GM12873 (cell line): ENCODE data around the gene BICD2.

Experiments used
- TF ChIP-seq, protein P1 (sequence below): IDR thresholded peaks from 2 replicates; pipeline ENCODE4 v1.5.1; 2012; ENCODE audit warnings: low read depth, mild to moderate bottlenecking, moderate library complexity, low read length, control low read depth; ENCODE audit not compliant: insufficient read depth; ENCODE audit errors: missing control alignments

The BICD2 gene

GRCh38 chr9:92775466-92775865 lies 10.8 kb upstream of the BICD2 start:
- TF ChIP-seq, protein P1, sequence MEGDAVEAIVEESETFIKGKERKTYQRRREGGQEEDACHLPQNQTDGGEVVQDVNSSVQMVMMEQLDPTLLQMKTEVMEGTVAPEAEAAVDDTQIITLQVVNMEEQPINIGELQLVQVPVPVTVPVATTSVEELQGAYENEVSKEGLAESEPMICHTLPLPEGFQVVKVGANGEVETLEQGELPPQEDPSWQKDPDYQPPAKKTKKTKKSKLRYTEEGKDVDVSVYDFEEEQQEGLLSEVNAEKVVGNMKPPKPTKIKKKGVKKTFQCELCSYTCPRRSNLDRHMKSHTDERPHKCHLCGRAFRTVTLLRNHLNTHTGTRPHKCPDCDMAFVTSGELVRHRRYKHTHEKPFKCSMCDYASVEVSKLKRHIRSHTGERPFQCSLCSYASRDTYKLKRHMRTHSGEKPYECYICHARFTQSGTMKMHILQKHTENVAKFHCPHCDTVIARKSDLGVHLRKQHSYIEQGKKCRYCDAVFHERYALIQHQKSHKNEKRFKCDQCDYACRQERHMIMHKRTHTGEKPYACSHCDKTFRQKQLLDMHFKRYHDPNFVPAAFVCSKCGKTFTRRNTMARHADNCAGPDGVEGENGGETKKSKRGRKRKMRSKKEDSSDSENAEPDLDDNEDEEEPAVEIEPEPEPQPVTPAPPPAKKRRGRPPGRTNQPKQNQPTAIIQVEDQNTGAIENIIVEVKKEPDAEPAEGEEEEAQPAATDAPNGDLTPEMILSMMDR, result no peak

- TF ChIP-seq, protein P1, result no peak
Observed at GRCh38 chr9:92774274-92774673, 9.6 kb upstream of the BICD2 start.

GRCh38 chr9:92773810-92774209 lies 9.2 kb upstream of the BICD2 start:
- TF ChIP-seq, protein P1, result no peak

DNA sequence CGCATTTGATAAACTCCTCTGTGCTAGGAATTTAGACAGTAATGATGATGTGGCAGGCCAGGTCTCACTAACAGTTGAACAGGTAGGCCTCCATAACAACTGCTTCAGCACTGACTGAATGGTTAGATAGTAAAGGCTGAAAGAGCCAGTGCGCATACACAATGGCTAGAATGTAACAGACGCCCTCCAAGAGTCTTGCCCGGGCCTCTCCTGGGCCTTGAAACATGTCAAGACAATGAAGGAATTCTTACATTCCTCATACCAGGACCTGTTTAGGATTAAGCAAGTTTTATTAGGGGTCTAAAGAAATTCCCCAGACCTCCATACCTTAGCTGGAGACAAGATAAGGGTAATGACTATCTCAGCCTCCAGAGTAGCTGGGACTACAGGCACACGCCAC lies 6.7 kb upstream of the BICD2 start:
- TF ChIP-seq, protein P1, result no peak

DNA sequence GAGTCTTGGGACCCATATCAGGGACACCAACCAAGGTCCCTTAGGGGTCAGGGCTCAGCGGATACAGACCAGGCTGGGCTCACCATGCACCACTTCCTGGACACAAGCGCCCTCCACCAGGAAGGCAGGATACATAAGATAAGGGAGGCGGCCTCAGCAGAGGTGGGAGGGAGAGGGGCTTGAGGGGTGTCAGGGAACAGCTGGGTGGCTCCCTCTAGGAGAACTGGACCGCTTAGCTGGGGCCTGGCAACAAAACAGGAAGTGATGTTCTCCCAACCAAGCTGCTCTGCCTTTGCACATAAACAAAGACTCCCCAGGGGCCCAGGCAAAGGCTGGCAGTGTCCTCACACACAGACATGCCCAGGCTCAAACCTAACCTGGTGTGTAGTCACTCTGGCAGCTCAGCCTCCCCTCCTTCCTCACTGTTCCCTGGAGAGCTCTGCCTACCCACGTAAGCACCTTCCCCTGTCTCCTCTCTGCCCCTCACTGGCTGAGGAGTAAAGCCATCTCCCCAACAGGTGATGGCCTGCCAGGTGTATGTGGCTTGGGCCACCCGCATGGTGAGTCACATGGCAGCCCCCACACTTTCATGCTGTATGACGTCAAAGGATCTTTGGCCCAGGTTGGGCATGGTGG lies 5.8 kb upstream of the BICD2 start:
- TF ChIP-seq, protein P1, result no peak

DNA sequence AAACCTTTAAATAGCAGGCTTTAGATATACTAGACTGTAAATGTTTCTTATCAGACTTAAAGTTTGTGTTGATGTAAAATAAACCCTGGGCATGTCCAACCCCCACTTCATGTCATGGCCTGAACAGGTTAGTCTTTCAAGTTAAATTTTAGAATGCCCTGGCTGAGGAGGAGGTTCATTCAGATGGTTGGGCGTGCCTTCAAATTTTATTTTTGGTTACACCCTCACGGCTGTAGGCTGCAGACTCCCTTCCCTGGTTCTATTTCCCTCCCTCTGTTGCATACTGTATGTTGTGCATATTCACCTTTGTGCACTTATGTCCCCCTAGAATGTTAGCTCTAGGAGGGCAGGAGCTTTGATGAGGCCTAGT lies 5.3 kb upstream of the BICD2 start:
- TF ChIP-seq, protein P1, result no peak

- TF ChIP-seq, protein P1, result no peak
Observed at GRCh38 chr9:92769286-92769685, 4.7 kb upstream of the BICD2 start.
